Right renal cortex interstitium (tissue), 3 donors: ENCODE measurements around the gene DCLK2. TPM values are rescaled to one million over a fixed set of nuclear protein-coding genes. Genes with fewer than 3 reads are reported as not detected.
"Not testable (repeated sequence)": the region's sequence is repeated elsewhere in the genome, so short reads cannot be mapped to it uniquely, and the experiment has no call there.

ENCODE experiments used
- DNase-seq, 3 donors: peaks; one replicate each; pipeline ENCODE4 v3.0.0-alpha.2; 2013; ENCODE audit warnings: low read depth in 3 of 3, low spot score in 2 of 3
- polyA plus RNA-seq, 3 donors: library from polyadenylated mRNA; unstranded; fragments of 120-200 nt; gene quantifications; one replicate each; pipeline ENCODE4 v1.2.1, GENCODE V29; 2013; ENCODE audit not compliant: insufficient read length in 3 of 3

Gene DCLK2
- polyA plus RNA-seq, 3 donors, result 11.1 to 11.5 (median 11.3) TPM

- DNase-seq, result no peak
Observed at GRCh38 chr4:150145090-150145945, 67.1 kb downstream of the DCLK2 start.

GRCh38 chr4:150145946-150146340 is 67.7 kb downstream of the DCLK2 start:
- no peak for DNase-seq

GRCh38 chr4:150149381-150149780 is 71.1 kb downstream of the DCLK2 start:
- no peak for DNase-seq

- DNase-seq, result no peak
Observed at GRCh38 chr4:150150629-150151062, 72.4 kb downstream of the DCLK2 start.

- DNase-seq, result no peak
Observed at GRCh38 chr4:150152766-150153165, 74.5 kb downstream of the DCLK2 start.

GRCh38 chr4:150155391-150155790 is 77.1 kb downstream of the DCLK2 start:
- DNase-seq, result no peak

GRCh38 chr4:150156543-150156942 is 78.3 kb downstream of the DCLK2 start:
- no peak for DNase-seq

GRCh38 chr4:150158041-150158440 is 79.8 kb downstream of the DCLK2 start:
- no peak for DNase-seq

GRCh38 chr4:150160473-150160872 is 82.2 kb downstream of the DCLK2 start:
- DNase-seq, result no peak

- DNase-seq, result no peak
Observed at GRCh38 chr4:150161109-150161508, 82.9 kb downstream of the DCLK2 start.

GRCh38 chr4:150162020-150162419 is 83.8 kb downstream of the DCLK2 start:
- DNase-seq, result not testable (repeated sequence)

GRCh38 chr4:150164055-150164454 is 85.8 kb downstream of the DCLK2 start:
- no peak for DNase-seq

- no peak for DNase-seq
Observed at GRCh38 chr4:150164956-150165629, 86.8 kb downstream of the DCLK2 start.

- no peak for DNase-seq
Observed at GRCh38 chr4:150167054-150167453, 88.8 kb downstream of the DCLK2 start.

- no peak for DNase-seq
Observed at GRCh38 chr4:150173432-150173861, 95.2 kb downstream of the DCLK2 start.

GRCh38 chr4:150173982-150174398 is 95.7 kb downstream of the DCLK2 start:
- DNase-seq, result no peak

GRCh38 chr4:150176547-150176946 is 98.3 kb downstream of the DCLK2 start:
- no peak for DNase-seq

- no peak for DNase-seq
Observed at GRCh38 chr4:150178161-150178560, 99.9 kb downstream of the DCLK2 start.

GRCh38 chr4:150181536-150181935 is 103.3 kb downstream of the DCLK2 start:
- DNase-seq, result no peak

- no peak for DNase-seq
Observed at GRCh38 chr4:150182794-150183193, 104.5 kb downstream of the DCLK2 start.

- not testable (repeated sequence) for DNase-seq
Observed at GRCh38 chr4:150185033-150185432, 106.8 kb downstream of the DCLK2 start.

- DNase-seq, result no peak
Observed at GRCh38 chr4:150192986-150193385, 114.7 kb downstream of the DCLK2 start.
